CD14-positive monocyte (primary cell): Measurements from ENCODE around the gene SVIL. TPM values are rescaled to one million over a fixed set of nuclear protein-coding genes. Genes with fewer than 3 reads are reported as not detected.

Experiments used
- DNase-seq, 3 donors: peaks; one replicate each; pipeline ENCODE4 v3.0.0-alpha.2; 2011 to 2022
- H2AFZ ChIP-seq: 2 replicates; pipeline ENCODE4 v1.6.0; 2012; ENCODE audit warnings: mild to moderate bottlenecking, low read depth, low read length, inconsistent platforms; ENCODE audit not compliant: insufficient read depth, poor library complexity, severe bottlenecking
- H3K27ac ChIP-seq, 2 donors: 1 replicate in 1 of 2; 2 replicates in 1 of 2; pipeline ENCODE4 v1.5.1; 2012 to 2013; ENCODE audit warnings: low read length in 2 of 2, control low read depth in 1 of 2, inconsistent platforms in 1 of 2, low read depth in 1 of 2, mild to moderate bottlenecking in 1 of 2
- H3K27me3 ChIP-seq, 2 donors: one replicate each; pipeline versions ENCODE4 v1.6.0 to v1.6.1; 2011 to 2013; ENCODE audit warnings: low read length in 2 of 2; ENCODE audit not compliant: control insufficient read depth in 2 of 2, insufficient read depth in 2 of 2
- H3K36me3 ChIP-seq, 2 donors: replicated peaks in 1 of 2; 1 replicate in 1 of 2; 2 replicates in 1 of 2; pipeline versions ENCODE4 v1.5.1 to v1.6.1; 2012 to 2013; ENCODE audit warnings: low read length in 2 of 2, control low read depth in 1 of 2, inconsistent platforms in 1 of 2, mild to moderate bottlenecking in 1 of 2; ENCODE audit not compliant: insufficient read depth in 2 of 2, control insufficient read depth in 1 of 2
- H3K4me1 ChIP-seq, 2 donors: 1 replicate in 1 of 2; 2 replicates in 1 of 2; pipeline versions ENCODE4 v1.5.1 to v1.6.1; 2012 to 2013; ENCODE audit warnings: low read length in 2 of 2, control low read depth in 1 of 2, inconsistent platforms in 1 of 2, mild to moderate bottlenecking in 1 of 2, moderate library complexity in 1 of 2; ENCODE audit not compliant: insufficient read depth in 2 of 2, control insufficient read depth in 1 of 2
- H3K4me2 ChIP-seq: replicated peaks from 2 replicates; pipeline ENCODE3; 2012; ENCODE audit warnings: low read length, moderate library complexity, mild to moderate bottlenecking; ENCODE audit not compliant: poor library complexity, severe bottlenecking; ENCODE audit errors: extremely low read depth
- H3K4me3 ChIP-seq, 3 experiments: fragments of 200-600 bp in 1 of 3; sonication (generic) in 1 of 3; replicated peaks in 1 of 3; 1 replicate in 2 of 3; 2 replicates in 1 of 3; pipeline ENCODE4 v1.5.1; 2011 to 2013; ENCODE audit warnings: low read length in 3 of 3, mild to moderate bottlenecking in 3 of 3, control low read depth in 2 of 3, low read depth in 2 of 3, inconsistent platforms in 1 of 3, moderate library complexity in 1 of 3
- H3K79me2 ChIP-seq: 2 replicates; pipeline ENCODE4 v1.6.0; 2012; ENCODE audit warnings: mild to moderate bottlenecking, control low read depth, inconsistent platforms, low read length, moderate library complexity; ENCODE audit not compliant: insufficient read depth
- H3K9ac ChIP-seq: 2 replicates; pipeline ENCODE4 v1.6.0; 2017; ENCODE audit warnings: low read length, mild to moderate bottlenecking; ENCODE audit not compliant: insufficient read depth, poor library complexity, severe bottlenecking
- H3K9me3 ChIP-seq, 2 donors: replicated peaks in 1 of 2; 1 replicate in 1 of 2; 2 replicates in 1 of 2; pipeline versions ENCODE4 v1.5.1 to v1.6.1; 2012 to 2013; ENCODE audit warnings: low read length in 2 of 2, control low read depth in 1 of 2; ENCODE audit not compliant: control insufficient read depth in 1 of 2, insufficient read depth in 1 of 2
- H4K20me1 ChIP-seq: 2 replicates; pipeline ENCODE4 v1.6.0; 2012; ENCODE audit warnings: mild to moderate bottlenecking, low read length, control low read depth, moderate library complexity; ENCODE audit not compliant: insufficient read depth
- H3K27ac Mint-ChIP-seq, 7 donors: one replicate each; pipeline ENCODE4 v1.8.0; 2020; ENCODE audit warnings: mild to moderate bottlenecking in 7 of 7, mixed read lengths in 7 of 7, moderate library complexity in 6 of 7, inconsistent platforms in 2 of 7
- H3K27me3 Mint-ChIP-seq, 3 donors: one replicate each; pipeline ENCODE4 v1.8.0; 2021 to 2022; ENCODE audit warnings: low read depth in 3 of 3, mild to moderate bottlenecking in 3 of 3, mixed read lengths in 3 of 3, moderate library complexity in 3 of 3, inconsistent platforms in 1 of 3
- H3K36me3 Mint-ChIP-seq, 2 donors: one replicate each; pipeline ENCODE4 v1.8.0; 2020; ENCODE audit warnings: mixed read lengths in 2 of 2, inconsistent platforms in 1 of 2, mild to moderate bottlenecking in 1 of 2
- H3K4me1 Mint-ChIP-seq: one replicate; pipeline ENCODE4 v1.8.0; 2020; ENCODE audit warnings: mild to moderate bottlenecking, mixed read lengths
- H3K4me3 Mint-ChIP-seq, 2 donors: one replicate each; pipeline ENCODE4 v1.8.0; 2020; ENCODE audit warnings: mild to moderate bottlenecking in 2 of 2, mixed read lengths in 2 of 2, moderate library complexity in 1 of 2
- H3K9me3 Mint-ChIP-seq, 7 donors: one replicate each; pipeline ENCODE4 v1.8.0; 2020 to 2022; ENCODE audit warnings: mixed read lengths in 7 of 7, mild to moderate bottlenecking in 6 of 7, moderate library complexity in 6 of 7, inconsistent platforms in 2 of 7
- WGBS: methylation state at CpG from one replicate; pipeline ENCODE4 v1.1.5; 2013; ENCODE audit warnings: missing lambda C conversion rate; ENCODE audit not compliant: insufficient coverage; 5-methylcytosine and 5-hydroxymethylcytosine counted together
- intact Hi-C, 2 donors: fragments of 100-400 bp; cut with micrococcal nuclease; formaldehyde crosslinking; loops; one replicate each; pipeline versions ENCODE4 v1.15.0 to v1.15.1; 2023
- polyA plus RNA-seq, 3 donors: library from polyadenylated mRNA; depleted of rRNA in 1 of 3; unstranded in 2 of 3; stranded (reverse) in 1 of 3; fragments of 300-500 nt in 2 of 3; fragments of >200 nt in 1 of 3; fragmentation: Illumina TruSeq in 2 of 3; gene quantifications; 1 replicate in 2 of 3; 2 replicates in 1 of 3; pipeline ENCODE4 v1.2.3, GENCODE V29; 2012 to 2021
- TF ChIP-seq, protein P1 (sequence below): fragments of 200-600 bp; IDR thresholded peaks from one replicate; pipeline ENCODE4 v1.8.0; 2022; ENCODE audit warnings: antibody characterized with exemption, mild to moderate bottlenecking

The SVIL gene
- polyA plus RNA-seq, 3 donors = 2.1 to 14.3 (median 5.8) TPM

DNA sequence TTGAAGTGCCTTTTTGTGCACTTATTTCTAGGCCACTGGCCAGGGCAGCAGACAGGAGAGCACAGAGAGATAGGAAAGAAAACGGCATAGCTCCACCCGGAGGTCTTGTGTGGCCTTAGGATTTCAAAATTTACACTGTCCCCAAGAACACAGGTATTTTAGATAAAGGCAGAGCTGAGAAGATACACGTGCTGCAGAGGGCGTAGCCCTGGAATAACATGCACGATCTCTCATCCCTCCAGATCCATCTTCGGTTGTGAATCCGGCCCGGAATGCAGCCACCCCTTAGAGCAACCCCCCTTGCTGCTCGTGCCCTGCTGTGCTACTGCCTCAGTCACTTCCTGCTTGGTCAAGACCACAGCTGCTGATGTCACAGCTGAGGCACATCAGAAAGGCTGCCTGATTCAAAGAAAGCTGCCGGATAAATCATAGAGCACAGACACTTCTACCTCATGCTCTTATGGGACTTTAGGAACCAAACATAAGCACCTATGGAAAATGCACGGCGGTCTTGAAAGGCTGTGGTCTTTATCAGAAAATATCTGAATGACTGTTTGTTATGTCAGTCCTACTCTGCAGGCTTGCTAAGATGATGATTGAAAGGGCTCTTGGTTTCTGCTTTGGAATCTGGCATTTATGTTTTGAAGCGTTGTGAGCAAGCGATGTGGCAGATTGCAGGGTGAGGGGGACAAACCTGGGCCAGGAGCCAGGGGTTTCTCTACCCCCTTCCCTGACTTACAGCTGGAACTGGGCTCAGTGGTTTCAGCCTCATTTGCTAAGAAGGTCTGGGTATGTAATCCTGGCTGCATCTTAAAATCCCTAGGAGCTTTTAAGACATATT is 152.0 kb downstream of the SVIL start:
- H2AFZ ChIP-seq = no peak overlapping the region
- no peak overlapping the region for H3K4me2 ChIP-seq
- H3K27me3 ChIP-seq = no peaks in the 10 kb centered on the region
- peaks cover 75 to 94% of the 10 kb centered on the region in 2 donors for H3K36me3 Mint-ChIP-seq
- H3K27me3 Mint-ChIP-seq = no peaks in the 10 kb centered on the region
- H3K9ac ChIP-seq = no peak overlapping the region
- peaks cover 2% of the 10 kb centered on the region for H3K4me1 Mint-ChIP-seq
- H3K4me3 ChIP-seq = no peak overlapping the region
- no peaks in the 10 kb centered on the region for H3K9me3 Mint-ChIP-seq
- no peak overlapping the region for H3K4me3 Mint-ChIP-seq
- DNase-seq = no peak
- TF ChIP-seq, protein P1, sequence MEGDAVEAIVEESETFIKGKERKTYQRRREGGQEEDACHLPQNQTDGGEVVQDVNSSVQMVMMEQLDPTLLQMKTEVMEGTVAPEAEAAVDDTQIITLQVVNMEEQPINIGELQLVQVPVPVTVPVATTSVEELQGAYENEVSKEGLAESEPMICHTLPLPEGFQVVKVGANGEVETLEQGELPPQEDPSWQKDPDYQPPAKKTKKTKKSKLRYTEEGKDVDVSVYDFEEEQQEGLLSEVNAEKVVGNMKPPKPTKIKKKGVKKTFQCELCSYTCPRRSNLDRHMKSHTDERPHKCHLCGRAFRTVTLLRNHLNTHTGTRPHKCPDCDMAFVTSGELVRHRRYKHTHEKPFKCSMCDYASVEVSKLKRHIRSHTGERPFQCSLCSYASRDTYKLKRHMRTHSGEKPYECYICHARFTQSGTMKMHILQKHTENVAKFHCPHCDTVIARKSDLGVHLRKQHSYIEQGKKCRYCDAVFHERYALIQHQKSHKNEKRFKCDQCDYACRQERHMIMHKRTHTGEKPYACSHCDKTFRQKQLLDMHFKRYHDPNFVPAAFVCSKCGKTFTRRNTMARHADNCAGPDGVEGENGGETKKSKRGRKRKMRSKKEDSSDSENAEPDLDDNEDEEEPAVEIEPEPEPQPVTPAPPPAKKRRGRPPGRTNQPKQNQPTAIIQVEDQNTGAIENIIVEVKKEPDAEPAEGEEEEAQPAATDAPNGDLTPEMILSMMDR = no peak
- intact Hi-C loops = no loop called here
- no peaks in the 10 kb centered on the region for H3K4me1 ChIP-seq
- H3K9me3 ChIP-seq = no peaks in the 10 kb centered on the region
- H4K20me1 ChIP-seq = no peaks in the 10 kb centered on the region
- H3K79me2 ChIP-seq = no peaks in the 10 kb centered on the region
- H3K27ac Mint-ChIP-seq = peak overlapping the region in 4 of 7 donors; percentile 21 to 90 (median 44)
- no peak overlapping the region for H3K27ac ChIP-seq
- H3K36me3 ChIP-seq = peaks cover 74 to 100% of the 10 kb centered on the region in 2 donors
- WGBS = 46% methylated on average over 7 of the region's 14 CpGs

DNA sequence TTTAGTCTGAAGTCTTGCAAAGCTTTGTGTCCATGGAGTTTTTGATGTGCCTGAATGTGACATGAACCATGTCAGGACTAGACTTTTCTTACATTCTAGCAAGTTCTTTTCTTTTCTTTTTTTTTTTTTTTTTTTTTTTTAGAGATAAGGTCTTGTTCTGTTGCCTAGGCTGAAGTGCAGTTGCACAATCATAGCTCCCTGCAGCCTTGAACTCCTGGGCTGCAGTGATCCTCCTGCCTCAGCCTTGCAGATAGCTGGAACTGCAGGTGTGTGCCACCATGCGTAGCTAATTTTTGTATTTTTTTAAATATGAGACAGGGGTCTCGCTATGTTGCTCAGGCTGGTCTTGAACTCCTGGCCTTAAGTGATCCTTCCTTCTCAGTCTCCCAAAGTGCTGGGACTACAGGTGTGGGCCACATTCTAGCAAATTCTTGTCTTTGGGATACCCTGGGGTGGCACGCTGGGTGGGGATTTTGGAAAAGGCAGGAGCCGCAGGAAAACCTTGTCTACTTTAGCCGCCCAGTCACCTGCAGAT is 152.8 kb downstream of the SVIL start:
- Histone ChIP-seq H2AFZ (no peak overlapping the region), H4K20me1 (no peaks in the 10 kb centered on the region), H3K36me3 (peaks cover 78 to 100% of the 10 kb centered on the region in 2 donors), H3K27ac (no peak overlapping the region), H3K79me2 (no peaks in the 10 kb centered on the region), H3K4me3 (no peak overlapping the region), H3K27me3 (no peaks in the 10 kb centered on the region), H3K4me1 (no peaks in the 10 kb centered on the region), H3K4me2 (no peak overlapping the region), H3K9ac (no peak overlapping the region), H3K9me3 (no peaks in the 10 kb centered on the region)
- intact Hi-C loops = no loop called here
- H3K4me3 Mint-ChIP-seq = no peak overlapping the region
- peak overlapping the region in 1 of 7 donors; percentile 22 for H3K27ac Mint-ChIP-seq
- no CpG with 5 or more reads among the region's 5 CpGs for WGBS
- TF ChIP-seq, protein P1 = no peak
- H3K4me1 Mint-ChIP-seq = peaks cover 2% of the 10 kb centered on the region
- H3K36me3 Mint-ChIP-seq = peaks cover 73 to 93% of the 10 kb centered on the region in 2 donors
- DNase-seq = no peak
- H3K27me3 Mint-ChIP-seq = no peaks in the 10 kb centered on the region
- H3K9me3 Mint-ChIP-seq = no peaks in the 10 kb centered on the region
